Epidermal melanocyte (primary cell): ENCODE results near the gene DYNLRB1.

Source experiments
- DNase-seq: peaks from one replicate; pipeline ENCODE4 v3.0.0; 2011; ENCODE audit warnings: low spot score; ENCODE audit not compliant: insufficient read length

Gene DYNLRB1

DNA sequence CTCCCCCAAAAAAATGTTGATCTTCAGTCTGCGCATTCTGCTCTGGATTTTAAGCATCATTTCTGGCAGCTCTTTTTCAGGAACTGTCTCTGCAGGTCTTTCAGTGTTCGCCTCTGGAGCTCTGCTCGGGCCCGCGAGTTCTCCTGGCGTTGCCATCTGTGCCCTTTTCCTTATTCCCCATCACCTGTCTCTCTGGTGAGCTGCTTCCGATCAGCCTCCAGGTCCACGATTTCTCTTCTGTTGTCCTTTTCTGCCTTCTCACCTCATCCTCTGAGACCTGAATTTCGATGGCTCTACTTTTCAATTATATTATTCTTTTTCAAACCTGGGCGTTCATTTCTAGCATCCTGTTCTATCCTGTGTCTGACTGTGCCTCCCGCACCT is 41.7 kb downstream of the DYNLRB1 start:
- no peak for DNase-seq

GRCh38 chr20:34558320-34559218 is 42.3 kb downstream of the DYNLRB1 start, which contains the start of gene MAP1LC3A:
Gene MAP1LC3A (plus strand): TSS chr20:34558718. CDS start chr20:34558869, 151 bp downstream.
- DNase-seq = peak; percentile 90

- no peak for DNase-seq
Measured at GRCh38 chr20:34559311-34560140, 43.3 kb downstream of the DYNLRB1 start.

GRCh38 chr20:34560141-34560523 is 43.9 kb downstream of the DYNLRB1 start:
- DNase-seq = no peak

DNA sequence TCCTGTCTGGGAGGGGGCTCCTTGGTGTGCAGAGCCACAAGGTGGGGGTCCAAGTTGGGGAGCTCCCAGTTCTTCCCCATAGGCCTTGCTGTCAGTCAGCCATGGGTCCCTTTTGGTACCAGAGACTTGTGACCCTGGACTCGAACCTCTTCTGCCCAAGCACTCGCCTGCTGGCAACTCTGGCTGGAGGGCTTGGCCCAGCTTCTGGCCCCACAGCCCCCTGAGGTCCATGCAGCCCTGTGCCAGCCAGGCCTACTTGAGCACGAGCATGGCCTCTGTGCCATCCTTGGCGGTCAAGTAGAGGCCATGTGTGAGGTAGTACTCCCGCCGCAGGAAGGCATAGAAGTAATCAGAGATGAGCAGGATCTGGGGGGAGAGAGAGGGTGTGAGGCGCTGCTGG is 44.4 kb downstream of the DYNLRB1 start:
- no peak for DNase-seq

GRCh38 chr20:34561661-34562060 is 45.4 kb downstream of the DYNLRB1 start:
- no peak for DNase-seq

- no peak for DNase-seq
Measured at GRCh38 chr20:34562641-34563040, 46.4 kb downstream of the DYNLRB1 start.

GRCh38 chr20:34564833-34565232 is 48.6 kb downstream of the DYNLRB1 start:
- DNase-seq = no peak

GRCh38 chr20:34566978-34567891 is 51.0 kb downstream of the DYNLRB1 start:
- no peak for DNase-seq

DNA sequence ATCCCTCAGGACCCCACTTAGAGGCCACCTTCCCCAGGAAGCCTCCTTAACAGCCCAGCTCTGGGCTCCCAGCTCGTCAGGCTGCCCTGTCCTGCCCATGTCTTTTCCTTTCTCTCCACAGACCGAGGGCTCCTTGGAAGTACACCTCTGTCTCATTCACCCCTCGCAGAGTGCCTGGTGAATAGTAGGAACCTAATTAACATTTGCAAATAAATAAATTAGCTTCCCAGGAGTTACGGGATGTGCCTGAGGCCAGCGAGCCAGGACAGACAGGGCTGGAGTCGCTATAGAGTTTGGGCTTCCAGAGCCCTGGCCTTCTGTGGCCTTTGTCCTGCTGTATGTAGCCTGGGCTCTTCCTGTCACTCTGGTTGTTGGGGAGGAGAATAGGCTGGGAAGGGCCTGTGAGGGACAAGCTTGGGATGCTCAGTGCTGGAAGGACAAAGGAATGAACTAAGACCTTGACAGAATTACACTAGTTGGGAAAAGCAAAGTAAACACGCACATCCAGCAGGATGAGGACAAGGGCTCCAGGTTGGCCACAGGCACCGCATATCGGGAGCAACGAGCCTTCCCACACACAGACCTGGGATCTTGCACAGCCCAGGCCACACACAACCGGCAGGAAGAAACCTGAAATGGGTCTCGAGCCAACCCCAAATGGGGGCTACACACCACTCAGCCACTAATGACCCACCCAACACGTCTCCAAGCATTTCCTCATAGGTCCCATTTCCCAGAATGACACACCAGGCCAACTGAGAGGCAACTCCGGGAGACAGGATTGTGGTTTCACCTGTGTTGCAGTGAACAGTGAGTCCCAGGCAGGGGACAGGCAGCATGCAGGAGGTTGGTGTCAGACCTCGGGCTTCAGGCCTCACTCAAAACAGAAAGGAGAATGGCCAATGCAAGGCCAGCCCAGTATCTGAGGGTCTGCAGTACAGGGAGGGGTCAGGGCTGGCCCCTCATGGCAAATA is 52.0 kb downstream of the DYNLRB1 start:
- DNase-seq = no peak

GRCh38 chr20:34569598-34569997 is 53.4 kb downstream of the DYNLRB1 start:
- DNase-seq = no peak

DNA sequence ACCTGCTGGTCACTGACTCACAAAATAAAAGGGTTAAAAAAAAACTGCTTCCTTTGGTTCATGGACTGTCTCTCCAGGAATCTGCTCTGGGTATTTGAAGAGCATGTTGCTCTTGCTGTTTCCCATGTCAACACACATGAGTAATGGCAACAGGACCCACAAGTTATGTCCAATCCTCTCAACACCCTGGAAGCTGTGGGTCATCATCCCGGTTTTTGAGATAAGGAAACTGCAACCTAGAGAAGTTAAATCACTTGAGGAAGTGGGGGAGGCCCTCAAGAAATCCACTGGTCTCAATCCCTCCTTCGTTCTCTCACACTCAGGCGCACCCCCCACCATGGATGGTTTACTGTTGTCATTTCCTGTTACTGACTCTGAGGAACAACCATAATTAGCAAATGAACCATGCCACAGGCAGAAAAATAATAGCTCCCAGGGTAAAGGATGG is 54.7 kb downstream of the DYNLRB1 start:
- DNase-seq = no peak

DNA sequence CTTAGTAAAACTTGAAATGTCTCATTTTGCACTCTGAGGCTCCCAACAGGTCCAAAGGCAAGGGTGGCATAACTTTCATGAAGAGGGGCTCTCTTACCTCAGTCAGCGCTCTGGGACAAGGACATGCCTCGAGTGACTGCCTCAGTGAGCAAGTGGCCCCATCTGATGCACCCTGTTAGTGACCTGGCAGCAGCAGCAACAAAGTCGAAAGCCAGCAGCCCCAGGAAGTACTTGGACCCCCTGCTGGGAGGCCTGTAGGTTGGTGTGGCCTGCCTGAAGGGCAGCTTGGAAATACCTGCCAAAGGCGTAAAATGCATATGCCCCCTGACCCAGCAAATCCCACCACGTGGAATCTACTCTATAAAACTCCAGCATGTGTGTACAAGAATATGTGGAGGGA is 55.5 kb downstream of the DYNLRB1 start:
- no peak for DNase-seq

- no peak for DNase-seq
Measured at GRCh38 chr20:34573541-34574300, 57.5 kb downstream of the DYNLRB1 start.

DNA sequence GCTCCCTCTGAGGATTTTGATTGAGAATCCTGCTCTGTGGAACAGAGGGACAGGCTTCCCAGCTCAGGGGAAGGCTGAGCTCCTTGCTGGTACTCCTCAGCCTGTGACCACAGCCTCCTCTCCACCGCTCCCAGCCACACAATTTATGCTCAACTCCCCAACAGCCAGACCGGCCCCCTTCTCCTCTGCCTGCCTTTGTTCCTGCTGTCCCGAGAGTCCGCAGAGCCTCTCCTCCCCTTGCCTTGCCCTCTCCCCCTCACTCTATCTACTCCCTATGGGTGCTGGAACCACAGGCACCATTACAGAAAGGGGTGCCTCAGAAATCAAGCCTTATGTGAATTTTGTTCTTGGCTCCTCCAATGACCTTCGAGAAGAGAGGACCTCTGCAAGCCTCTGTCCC is 58.2 kb downstream of the DYNLRB1 start:
- no peak for DNase-seq

- no peak for DNase-seq
Measured at GRCh38 chr20:34574861-34575260, 58.6 kb downstream of the DYNLRB1 start.

DNA sequence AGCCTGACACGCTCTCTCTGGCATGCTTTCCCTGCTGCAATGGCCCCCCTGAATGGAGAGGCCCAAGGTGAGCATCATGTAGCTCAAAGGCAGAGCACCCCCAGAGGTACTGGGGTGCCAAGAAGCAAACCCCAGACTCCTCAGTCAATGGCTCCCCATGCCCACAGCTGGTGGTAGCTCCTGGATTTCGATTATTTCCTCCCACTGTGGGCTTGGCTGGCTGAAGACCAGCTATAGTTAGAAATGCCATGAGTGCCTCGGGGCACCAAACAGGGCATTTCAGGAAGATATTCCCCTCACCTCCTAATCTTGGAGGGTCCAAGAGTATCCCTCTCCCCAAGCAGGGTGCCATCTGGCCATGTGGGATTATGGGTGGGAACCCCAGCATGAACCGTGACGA is 59.0 kb downstream of the DYNLRB1 start:
- DNase-seq = no peak

GRCh38 chr20:34575756-34576155 is 59.5 kb downstream of the DYNLRB1 start:
- DNase-seq = no peak

GRCh38 chr20:34577061-34577460 is 60.8 kb downstream of the DYNLRB1 start:
- DNase-seq = no peak
